ENCODE results near the gene SCT. TPM values are rescaled to one million over a fixed set of nuclear protein-coding genes. Genes with fewer than 3 reads are reported as not detected.
A peak's percentile ranks its signal among the peaks of the same experiment; 100 is the strongest.

SCT gene
- total and polyA plus RNA-seq, 4 donors: not detected

GRCh38 chr11:581752-582151, 45.2 kb downstream of the SCT start:
- no peaks in the 10 kb centered on the region for H3K9me3 ChIP-seq (ENCODE audit: control insufficient read depth in 4 of 4, low read length in 3 of 4)
- no peak overlapping the region for H3K9ac ChIP-seq (ENCODE audit: low read depth in 1 of 2, low read length in 2 of 2)
- peaks cover 0 to 13% (median 9%) of the 10 kb centered on the region in 4 donors for H3K36me3 ChIP-seq (ENCODE audit: control insufficient read depth in 4 of 4, insufficient read depth in 3 of 4, low read depth in 1 of 4, low read length in 3 of 4)
- WGBS: 87% methylated on average over 17 of the region's 17 CpGs
- no peak overlapping the region for H3K27ac ChIP-seq (ENCODE audit: low read depth in 1 of 2, low read length in 2 of 2)
- no peak for TF ChIP-seq CTCF (IDR thresholded peaks at IDR 0.05; ENCODE audit: low read depth, low read length, missing input control)
- TF ChIP-seq GABPA (IDR thresholded peaks at IDR 0.05 in 1 of 2, conservative IDR thresholded peaks at IDR 0.05 in 1 of 2): no peak
- TF ChIP-seq EGR1 (IDR thresholded peaks at IDR 0.05; ENCODE audit: low read depth in 2 of 2): no peak
- peak in 1 of 2 donors; percentile 2 for TF ChIP-seq HNF4A (conservative IDR thresholded peaks at IDR 0.05)
- no peak for TF ChIP-seq HNF4G (IDR thresholded peaks at IDR 0.05)
- DNase-seq (ENCODE audit: low spot score): no peak
- peaks cover 22 to 59% (median 50%) of the 10 kb centered on the region in 4 donors for H3K4me1 ChIP-seq (ENCODE audit: control insufficient read depth in 4 of 4, insufficient read depth in 4 of 4, low read length in 3 of 4)
- H3K4me3 ChIP-seq (ENCODE audit: low read depth in 1 of 3, low read length in 3 of 3): no peak overlapping the region
- H3K27me3 ChIP-seq (ENCODE audit: control insufficient read depth in 4 of 4, insufficient read depth in 4 of 4, low read length in 3 of 4): no peaks in the 10 kb centered on the region

GRCh38 chr11:581342-581741, 45.6 kb downstream of the SCT start:
- WGBS: 47% methylated on average over 14 of the region's 14 CpGs
- Histone ChIP-seq H3K9ac (ENCODE audit: low read depth in 1 of 2, low read length in 2 of 2) (no peak overlapping the region), H3K9me3 (ENCODE audit: control insufficient read depth in 4 of 4, low read length in 3 of 4) (no peaks in the 10 kb centered on the region), H3K27ac (ENCODE audit: low read depth in 1 of 2, low read length in 2 of 2) (peak overlapping the region in 1 of 2 donors; percentile 34), H3K36me3 (ENCODE audit: control insufficient read depth in 4 of 4, insufficient read depth in 3 of 4, low read depth in 1 of 4, low read length in 3 of 4) (peaks cover 0 to 13% (median 9%) of the 10 kb centered on the region in 4 donors), H3K27me3 (ENCODE audit: control insufficient read depth in 4 of 4, insufficient read depth in 4 of 4, low read length in 3 of 4) (no peaks in the 10 kb centered on the region), H3K4me1 (ENCODE audit: control insufficient read depth in 4 of 4, insufficient read depth in 4 of 4, low read length in 3 of 4) (peaks cover 19 to 55% (median 47%) of the 10 kb centered on the region in 4 donors), H3K4me3 (ENCODE audit: low read depth in 1 of 3, low read length in 3 of 3) (no peak overlapping the region)
- TF ChIP-seq MAX (IDR thresholded peaks at IDR 0.05) (no peak), NR2F2 (IDR thresholded peaks at IDR 0.05) (no peak), HNF4A (conservative IDR thresholded peaks at IDR 0.05) (peak; percentile 12 to 58), RXRA (IDR thresholded peaks at IDR 0.05) (peak in 1 of 2 donors; percentile 54)
- DNase-seq (ENCODE audit: low spot score): no peak

- Histone ChIP-seq H3K4me1 (ENCODE audit: control insufficient read depth in 4 of 4, insufficient read depth in 4 of 4, low read length in 3 of 4) (peaks cover 19 to 58% (median 47%) of the 10 kb centered on the region in 4 donors), H3K36me3 (ENCODE audit: control insufficient read depth in 4 of 4, insufficient read depth in 3 of 4, low read depth in 1 of 4, low read length in 3 of 4) (peaks cover 0 to 13% (median 9%) of the 10 kb centered on the region in 4 donors), H3K9ac (ENCODE audit: low read depth in 1 of 2, low read length in 2 of 2) (no peak overlapping the region), H3K27me3 (ENCODE audit: control insufficient read depth in 4 of 4, insufficient read depth in 4 of 4, low read length in 3 of 4) (no peaks in the 10 kb centered on the region), H3K27ac (ENCODE audit: low read depth in 1 of 2, low read length in 2 of 2) (peak overlapping the region; percentile 21 to 73), H3K9me3 (ENCODE audit: control insufficient read depth in 4 of 4, low read length in 3 of 4) (no peaks in the 10 kb centered on the region), H3K4me3 (ENCODE audit: low read depth in 1 of 3, low read length in 3 of 3) (no peak overlapping the region)
- DNase-seq (ENCODE audit: low spot score): no peak
- WGBS: 51% methylated on average over 20 of the region's 20 CpGs
- TF ChIP-seq JUND (IDR thresholded peaks at IDR 0.05) (peak in 1 of 2 donors; percentile 77), GABPA (IDR thresholded peaks at IDR 0.05 in 1 of 2, conservative IDR thresholded peaks at IDR 0.05 in 1 of 2) (peak in 1 of 2 donors; percentile 47), RAD21 (IDR thresholded peaks at IDR 0.05) (no peak), ATF3 (IDR thresholded peaks at IDR 0.05) (peak; percentile 63), REST (IDR thresholded peaks at IDR 0.05) (no peak), TAF1 (conservative IDR thresholded peaks at IDR 0.05) (no peak), MAX (IDR thresholded peaks at IDR 0.05) (peak; percentile 78), SP1 (IDR thresholded peaks at IDR 0.05) (peak; percentile 43), ZBTB33 (IDR thresholded peaks at IDR 0.05) (peak; percentile 70), HNF4G (IDR thresholded peaks at IDR 0.05) (no peak), NR2F2 (IDR thresholded peaks at IDR 0.05) (no peak), YY1 (IDR thresholded peaks at IDR 0.05) (no peak)
Measured at GRCh38 chr11:579830-580601, 47.0 kb downstream of the SCT start.
